DMS 273 (cell line): ENCODE results near the gene CCDC92B.
A peak's percentile ranks its signal among the peaks of the same experiment; 100 is the strongest.

Source experiments
- DNase-seq: peaks from one replicate; lab custom pipeline; 2025; ENCODE audit not compliant: unreplicated experiment; lab: John Stamatoyannopoulos, UW

CCDC92B gene

DNA sequence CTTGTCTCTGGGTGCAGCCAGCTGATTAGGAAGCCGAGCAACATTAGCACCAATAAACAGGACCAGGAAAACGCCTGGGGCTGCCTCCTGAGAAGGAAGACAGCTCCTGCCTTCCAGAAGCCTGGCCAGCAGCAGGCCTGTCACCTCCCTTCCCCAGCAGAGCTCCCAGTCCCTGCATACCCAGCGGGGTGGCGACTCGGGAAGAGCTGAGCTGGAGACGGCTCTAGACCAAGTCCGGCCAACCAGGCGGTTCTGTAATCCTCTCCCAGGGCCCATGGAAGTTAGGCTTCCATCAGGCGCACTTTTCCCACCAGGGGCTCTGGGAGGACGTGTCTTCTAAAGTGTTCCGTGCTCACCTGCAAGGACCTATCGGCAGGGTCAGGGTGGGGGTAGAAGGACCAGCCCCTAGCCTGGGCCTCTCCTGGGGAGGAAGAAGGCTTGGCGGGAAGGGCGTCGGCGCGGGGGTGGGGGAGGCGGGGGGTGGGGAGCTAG lies 25.9 kb downstream of the CCDC92B start:
- DNase-seq = no peak

DNA sequence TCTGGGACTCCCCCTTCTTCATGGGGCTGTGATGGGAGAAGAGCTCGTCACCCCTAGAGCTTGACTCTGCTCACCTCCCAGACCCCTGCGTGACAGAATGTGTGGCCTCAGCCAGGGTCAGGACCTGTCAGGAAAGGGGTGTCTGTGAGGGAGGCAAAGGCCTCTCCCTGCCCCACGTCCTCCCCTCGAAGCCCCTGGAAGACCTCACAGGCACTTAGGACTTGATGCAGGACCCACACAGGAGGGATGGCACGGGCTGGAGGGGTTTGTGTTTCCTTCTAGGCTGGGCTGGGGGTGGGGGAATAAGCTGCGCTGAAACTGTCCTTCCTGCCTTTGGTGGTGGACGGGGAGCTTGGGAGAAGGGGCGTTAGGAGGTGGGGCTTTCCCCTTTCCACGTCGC lies 26.8 kb downstream of the CCDC92B start:
- DNase-seq = no peak

DNA sequence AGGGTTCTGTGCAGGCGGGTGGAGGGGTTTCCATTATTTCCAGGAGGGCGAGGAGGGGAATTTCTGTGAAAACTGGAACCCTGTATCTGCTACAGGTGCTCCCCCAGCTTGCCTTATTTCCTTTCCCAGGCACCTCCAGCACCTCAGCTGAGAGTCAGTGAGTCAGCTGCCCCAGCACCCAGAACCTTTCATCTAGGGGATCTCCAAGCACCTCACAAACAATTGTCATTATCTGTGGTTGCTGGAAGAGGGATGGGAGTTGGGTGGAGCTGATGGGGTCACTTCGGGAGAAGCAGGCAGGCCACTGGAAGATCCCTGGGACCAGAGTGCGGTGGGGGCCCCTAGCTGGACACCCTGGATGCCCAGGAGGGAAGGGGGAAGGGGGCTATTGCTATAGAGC lies 27.8 kb downstream of the CCDC92B start:
- no peak for DNase-seq

DNA sequence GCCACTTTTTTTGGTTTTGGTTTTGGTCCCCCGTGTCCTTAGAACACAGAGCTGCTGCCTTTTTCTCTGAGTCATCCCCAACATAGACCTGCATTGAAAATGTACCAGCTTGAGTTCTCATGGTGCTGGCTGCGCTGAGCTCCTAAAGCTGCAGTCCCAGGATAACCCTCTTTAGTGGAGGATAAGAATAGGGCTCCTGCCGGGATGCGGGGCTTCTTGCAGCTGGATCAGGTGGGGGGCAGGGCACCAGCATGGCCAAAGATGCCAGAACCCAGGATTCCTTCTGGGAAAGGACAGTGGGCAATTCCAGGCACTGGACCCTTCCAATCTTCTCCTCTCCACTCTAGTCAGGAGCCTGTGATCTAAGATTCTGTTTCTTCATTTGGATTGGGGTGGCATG lies 29.6 kb downstream of the CCDC92B start:
- DNase-seq = no peak

DNA sequence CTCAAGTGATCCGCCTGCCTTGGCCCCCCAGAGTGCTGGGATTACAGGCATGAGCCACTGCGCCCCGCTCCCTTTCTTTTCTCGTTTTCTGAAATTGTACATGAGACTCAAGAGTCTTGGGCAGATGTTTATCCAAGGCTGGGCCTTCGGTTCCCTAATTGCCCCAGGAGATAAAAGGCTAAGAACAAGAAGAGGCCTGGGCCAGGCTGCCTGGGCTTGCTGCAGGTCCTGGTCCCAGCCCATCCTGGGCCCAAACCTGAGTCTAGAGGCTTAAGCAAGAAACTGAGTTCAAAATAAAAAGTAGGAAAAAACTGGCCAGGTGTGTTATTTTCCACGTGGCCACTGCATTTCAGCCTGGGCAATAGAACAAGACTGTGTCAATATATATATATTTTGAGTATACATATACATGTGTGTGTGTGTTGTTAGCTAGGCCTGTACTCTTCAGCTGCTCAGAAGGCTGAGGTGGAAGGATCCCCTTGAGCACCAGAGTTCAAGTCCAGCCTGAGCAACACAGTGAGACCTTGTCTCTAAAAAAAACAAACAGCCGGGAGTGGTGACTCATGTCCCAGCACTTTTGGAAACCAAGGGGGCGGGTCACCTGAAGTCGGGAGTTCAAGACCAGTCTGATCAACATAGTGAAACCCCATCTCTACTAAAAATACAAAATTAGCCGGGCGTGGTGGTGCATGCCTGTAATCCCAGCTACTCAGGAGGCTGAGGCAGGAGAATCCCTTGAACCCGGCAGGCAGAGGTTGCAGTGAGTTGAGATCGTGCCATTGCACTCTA lies 31.1 kb downstream of the CCDC92B start:
- DNase-seq = no peak

DNA sequence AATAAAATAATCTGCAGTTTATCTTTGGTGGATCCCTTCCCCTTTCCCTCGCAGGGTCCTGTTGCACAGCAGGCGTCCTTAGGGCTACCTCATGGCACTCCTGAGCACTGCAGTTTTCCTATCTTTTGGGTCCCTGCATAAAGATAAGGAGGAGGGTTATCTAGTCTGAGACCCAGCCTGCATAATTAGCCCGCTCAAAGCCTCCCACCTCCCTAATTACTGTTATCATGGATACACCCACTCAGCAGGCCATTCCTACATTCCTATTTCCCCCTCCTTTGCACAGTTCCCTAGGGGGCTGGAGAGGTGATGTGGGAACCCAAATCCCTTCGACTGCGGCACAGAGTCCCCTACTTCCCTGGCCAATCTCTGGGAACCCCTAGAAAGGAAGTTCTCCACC lies 32.8 kb downstream of the CCDC92B start:
- no peak for DNase-seq

DNA sequence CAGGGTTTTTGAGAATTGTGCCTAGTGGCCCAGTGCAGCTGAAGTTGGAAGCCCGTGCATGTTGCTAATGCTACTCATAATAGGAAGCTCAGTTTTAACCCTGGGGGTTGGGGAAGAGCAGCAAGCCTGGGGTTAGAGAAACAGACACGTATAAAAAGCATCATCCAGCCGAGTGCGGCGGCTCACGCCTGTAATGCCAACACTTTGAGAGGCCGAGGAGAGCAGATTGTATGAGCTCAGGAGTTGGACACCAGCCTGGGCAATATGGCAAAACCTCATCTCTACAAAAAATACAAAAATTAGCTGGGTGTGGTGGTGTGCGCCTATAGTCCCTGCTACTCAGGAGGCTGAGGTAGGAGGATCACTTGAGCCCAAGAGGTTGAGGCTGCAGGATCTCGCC lies 35.6 kb downstream of the CCDC92B start:
- peak; percentile 20 for DNase-seq

DNA sequence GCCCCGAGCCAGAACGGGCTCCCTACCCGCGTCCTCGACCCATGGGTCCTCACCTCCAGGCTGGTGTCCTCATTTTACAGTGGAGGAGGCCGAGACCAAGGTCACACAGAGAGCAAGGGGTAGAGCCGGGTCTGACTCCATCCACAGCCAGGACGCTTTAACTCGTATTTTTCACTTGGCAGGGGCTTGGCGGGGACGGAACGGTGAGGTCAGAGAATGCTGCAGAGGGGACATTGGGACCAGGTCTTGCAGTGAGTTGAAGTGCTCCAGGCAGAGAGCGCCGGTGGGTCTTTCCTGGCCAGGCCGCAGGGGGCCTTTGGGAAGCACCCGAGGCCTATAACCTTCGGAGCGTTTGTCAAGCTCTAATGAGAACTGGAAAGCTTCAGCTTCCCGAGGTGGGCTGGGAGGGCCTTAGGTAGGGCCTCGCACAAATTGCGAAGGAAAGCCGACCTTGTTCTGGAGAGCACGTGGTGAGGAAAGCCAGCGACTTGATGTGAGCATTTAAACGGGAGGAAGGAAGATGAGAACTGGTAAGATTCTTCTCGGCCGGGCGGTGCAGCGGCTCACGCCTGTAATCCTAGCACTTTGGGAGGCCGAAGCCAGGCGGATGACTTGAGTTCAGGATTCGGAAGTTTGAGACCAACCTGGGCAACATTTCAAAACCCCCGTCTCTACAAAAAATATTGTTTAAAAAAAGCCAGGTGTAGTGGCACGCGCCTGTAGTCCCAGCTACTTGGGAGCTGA lies 37.0 kb downstream of the CCDC92B start:
- DNase-seq = no peak

DNA sequence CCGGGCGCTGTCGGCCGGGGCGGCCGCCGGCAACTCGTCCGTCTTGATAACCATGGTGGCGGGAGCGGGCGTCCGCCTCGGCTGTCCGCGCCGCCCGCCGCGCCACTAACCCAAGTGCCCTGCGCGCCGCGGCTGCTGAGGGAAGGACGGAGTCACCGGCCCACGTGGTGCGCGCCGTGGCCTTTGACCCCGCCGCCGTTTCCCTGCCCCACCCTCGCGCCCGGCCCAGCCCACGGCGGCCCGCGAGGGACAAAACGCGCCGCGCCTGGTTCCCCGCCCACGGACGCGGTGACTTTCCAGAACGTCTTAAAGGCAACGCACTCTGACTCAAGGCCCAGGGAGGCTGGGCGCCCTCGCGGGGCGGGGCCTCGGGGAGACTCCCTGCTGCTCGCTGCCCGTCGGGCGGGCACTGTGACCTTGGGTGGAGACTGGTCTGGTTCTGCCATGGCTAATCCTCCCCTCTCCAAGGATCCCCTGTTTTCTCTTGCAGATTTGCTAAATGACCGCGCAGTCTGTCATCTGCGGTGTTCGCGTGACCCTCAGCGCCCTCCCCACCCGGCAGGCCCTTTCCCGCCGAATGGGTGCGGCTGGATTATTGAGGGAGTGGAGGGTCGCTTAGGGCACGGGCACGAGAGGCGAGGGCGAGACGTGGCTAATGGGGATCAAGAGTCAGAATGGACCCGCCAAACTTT lies 37.7 kb downstream of the CCDC92B start, which contains the start of gene CLUH:
Gene CLUH, minus strand, starts transcription at position 157 of the 692 bp plus-strand sequence. Its CDS starts 103 bp downstream, at position 54.
- peak; percentile 93 for DNase-seq

DNA sequence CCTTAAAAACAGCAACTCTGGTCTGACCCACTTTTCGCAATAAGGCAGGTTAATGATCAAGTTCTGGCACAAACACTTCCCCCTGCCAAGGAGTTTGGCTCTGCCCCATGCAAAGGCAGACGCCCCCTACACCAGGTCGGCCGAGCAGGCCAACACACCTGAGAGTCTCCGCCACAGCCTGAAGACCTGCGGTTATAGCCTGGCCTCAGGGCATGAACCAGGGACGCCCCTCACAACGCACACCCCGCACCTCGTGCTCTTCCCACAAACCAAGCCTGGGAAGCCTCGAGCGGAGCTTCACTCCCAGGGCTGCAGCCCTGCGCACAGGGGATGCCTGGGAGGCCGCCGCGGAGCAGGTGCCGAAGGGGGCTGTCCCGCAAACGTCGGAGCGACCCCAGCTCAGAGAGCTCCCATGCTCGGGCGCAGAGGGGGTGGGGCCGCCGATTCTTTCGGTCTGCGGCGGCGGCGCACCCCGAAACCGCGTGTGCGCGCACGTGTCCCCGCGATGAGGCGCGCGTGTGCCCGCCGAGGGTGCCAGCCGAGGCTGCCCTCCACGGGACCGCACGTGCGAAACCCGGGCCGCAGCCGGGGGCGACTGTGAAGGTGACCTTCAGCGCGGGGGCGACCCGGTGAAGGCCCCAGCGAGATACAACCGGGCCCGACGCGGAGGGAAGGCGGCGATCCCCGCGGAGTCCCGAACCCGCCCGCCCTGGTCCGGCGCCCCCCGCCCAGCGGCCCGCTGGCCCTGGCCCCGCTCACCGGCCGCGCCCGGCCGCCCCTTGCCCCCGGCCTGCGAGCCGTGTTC lies 38.4 kb downstream of the CCDC92B start:
- peak; percentile 64 for DNase-seq

DNA sequence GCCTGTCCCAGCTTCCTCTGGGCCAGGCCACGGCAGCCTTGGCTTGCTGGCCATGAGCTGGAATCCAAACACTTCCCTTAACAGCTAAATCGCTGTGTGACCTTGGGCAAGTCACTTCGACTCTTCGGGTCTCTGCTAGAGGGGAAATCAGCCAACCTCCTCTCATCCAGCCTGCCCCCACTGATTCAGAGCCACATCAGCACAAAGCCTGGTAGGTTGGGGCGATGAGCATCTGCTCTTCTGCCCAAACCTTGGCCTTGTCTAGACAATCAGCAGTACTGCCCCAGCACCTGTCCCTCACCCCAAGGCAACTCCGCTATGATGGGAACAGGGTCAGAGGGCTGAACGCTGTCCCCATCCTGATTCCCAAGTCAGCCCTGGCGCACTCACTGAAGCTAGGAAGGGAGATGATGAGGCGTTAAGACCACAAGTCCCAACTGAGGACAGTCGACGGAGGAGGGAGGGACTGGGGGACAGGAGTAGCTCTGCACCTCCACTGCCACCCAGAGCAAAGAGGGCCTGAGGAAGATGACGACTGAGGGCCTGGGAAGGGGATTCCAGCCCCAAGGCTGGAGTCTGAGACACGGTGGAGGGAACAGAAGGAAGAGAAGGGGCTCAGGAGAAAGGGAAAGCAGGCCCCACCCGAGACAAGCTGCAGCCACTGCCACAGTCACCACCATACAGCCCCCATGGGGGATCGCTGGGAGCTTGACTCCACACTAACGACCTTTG lies 39.2 kb downstream of the CCDC92B start:
- peak; percentile 49 for DNase-seq

DNA sequence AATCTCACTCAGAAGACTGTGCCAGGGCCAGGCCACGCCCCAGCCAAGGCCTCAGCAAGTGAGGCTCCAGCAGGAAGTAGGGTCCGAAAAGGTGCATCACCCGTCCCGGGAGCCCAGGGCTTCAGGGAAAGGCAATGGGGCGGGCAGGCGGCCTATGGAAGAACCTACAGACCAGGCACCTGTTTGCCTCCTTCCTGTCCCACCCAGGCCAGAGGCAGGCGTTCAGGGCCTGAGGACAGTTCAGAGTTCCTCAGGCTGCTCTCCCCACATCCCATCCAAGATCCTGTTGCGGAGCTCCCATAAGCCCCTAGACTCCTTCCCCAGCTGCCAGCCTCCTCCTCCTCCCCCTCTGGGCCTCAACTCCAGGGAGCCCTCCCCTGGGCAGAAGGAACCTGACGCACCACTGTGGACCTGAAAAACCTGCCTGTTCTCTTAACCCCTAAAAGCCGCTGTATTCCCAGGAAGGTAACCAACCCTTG lies 40.2 kb downstream of the CCDC92B start:
- peak; percentile 50 for DNase-seq

DNA sequence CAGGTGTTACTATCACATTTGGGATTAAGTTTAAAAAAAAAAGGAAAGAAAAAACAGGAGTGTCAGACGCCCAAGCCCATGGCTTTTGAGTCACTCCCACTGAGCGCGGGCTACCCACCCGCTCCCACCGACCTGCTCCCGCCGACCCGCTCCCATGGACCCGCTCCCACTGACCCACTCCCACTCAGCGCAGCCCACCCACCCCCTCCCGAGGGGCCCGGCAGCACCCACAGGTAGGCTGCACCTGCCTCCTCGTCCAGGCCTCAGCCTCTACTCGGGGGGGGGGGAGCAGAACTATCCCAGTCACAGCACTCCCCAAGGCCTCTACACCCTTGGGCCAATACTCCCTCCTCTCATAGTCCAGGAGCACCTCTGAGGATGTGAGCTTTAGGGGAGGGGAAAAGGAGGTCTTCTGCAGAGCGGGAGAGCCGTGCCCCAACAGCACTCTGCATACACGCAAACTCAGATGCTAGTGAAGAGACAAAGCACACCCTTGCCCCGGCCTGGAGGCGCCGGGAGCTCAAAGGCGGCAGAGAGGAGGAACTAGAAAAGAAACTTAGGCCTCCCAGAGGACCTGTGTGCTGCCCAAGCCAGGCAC lies 40.8 kb downstream of the CCDC92B start:
- no peak for DNase-seq

DNA sequence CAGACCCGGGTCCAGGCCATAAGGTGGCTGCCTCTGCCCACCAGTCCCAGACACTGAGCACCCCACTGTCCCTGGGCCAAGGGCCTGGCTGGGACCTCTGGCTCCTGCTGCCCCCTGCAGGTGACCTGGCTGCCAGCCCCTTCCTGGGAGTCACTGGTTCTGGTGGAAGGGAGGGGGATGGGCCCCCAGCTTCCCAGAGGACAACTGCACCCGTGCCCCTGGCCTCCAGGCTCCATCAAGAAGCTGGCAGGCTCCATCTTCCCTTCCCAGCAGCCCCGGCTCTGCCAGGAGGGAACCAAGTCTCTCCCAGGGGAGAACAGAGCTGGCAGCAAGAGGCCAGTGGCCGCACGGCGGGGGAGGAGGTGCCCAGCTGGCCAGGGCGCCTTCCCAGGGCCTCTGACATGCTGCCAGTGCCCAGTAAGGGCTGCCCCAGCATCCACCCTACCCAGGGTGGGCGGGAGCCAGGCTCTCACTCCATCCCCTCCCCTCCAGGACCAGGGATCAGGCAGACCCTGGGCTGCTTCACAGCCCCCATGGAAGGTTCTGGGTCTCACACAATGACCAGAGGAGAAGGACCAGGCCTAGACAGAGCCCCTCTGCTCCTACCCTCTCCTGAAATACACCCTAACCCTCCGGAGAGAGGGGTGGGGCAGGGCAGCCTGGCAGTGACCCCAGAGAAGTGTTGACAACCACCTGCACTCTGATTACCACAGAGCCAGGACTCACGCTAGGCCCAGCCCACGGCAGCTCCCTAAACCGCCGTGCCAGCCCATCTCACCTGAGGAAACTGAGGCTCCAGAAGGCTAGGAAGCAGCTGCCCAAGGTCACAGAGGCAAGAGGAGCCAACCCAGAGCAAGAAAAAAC lies 41.5 kb downstream of the CCDC92B start:
- peak; percentile 60 for DNase-seq

DNA sequence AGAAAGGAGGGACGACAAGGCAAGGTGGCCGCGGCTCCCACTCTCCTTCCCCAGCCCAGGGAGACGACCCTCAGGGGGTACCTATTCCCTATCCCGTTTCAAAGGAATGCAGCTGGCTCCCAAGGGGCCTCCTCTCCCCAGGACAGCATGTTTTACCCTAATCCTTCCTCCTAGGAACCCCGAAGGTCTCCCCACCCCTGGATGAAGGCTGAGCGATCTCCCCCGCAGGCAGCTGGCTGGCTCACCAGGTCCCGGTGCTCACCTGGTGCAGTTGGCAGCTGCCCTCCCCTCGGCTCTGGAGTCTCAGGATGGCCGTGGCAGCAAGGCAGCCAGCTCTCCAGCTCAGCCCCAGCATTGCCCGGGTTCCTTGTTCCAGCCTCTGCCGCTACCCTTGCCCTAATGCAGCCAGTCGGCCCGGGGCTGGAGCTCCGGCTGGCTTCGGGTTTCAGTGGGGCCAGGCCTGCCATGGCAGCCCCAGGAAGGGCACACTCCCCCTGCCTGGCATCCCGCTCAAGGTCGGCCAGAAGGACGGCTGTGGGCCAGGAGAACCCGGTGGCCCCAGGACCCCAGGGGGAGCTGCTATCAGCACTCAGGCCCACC lies 42.4 kb downstream of the CCDC92B start:
- no peak for DNase-seq

DNA sequence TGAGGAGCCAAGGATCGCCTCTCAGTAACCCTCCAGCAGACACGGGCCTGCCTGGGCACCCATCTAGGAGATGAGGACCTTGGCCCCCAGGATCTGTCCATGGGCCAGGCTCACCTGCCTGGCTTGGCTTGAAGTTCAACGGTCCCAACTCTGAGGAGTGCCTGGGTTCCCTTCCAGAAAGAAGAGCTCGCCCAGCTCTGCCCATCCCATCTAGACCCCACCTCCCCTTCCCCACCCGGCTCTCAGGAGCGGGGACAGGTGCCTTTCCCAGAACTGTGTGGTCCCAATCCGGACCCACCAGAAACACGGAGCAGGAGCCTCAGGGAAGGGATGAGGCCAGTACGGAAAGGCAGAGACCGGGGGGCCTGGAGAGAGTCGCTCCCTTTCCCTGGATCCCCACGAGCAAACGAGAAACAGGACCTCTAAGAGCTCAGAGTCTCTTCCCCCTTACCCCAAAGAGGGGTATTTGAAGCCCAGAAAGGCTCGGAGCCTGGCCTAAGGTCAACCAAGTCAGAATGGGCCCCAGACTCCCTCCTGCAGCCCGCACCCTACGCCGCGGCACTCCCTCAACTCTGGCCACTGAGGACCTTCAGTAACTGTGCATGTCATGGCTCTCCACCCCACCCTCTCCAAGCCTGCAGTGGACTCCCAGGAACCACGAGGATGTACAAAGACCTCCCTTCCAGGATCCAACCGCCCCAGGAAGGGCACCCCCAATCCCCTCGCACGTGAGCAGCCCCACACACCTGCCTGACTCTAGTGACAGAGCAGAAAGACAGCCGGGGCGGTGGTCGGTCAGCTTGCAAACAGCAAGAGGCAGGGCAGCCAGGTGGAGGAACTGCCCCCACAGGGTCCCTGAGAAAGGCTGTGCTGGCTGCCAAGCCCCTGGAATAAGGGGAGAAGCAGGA lies 43.3 kb downstream of the CCDC92B start:
- DNase-seq = no peak

DNA sequence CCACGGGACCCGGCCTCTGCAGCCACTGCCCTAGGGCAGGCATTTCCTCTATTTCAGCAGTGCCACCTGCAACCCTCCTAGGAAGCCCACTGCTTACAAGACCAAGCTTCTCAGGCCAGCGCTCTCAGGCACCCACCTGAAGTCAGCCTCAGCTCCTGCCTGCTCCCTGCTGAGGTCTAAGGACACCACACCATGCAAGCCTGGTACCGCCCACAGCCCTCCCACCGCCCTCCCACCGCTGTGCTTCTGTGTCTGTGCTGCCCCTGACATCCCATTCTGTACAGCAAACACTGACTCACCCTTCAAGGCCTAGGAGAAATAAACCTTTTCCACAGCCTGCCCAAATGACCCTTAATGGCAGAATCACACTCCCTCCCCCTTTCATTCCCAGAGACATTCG lies 44.2 kb downstream of the CCDC92B start:
- no peak for DNase-seq
